OCI-LY1 (cell line): Measurements from ENCODE around the gene SETDB1.

ENCODE experiments used
- EZH2 ChIP-seq: fragments of 200-600 bp; sonication (generic), shearing (Covaris generic); IDR thresholded peaks from 2 replicates; pipeline ENCODE4 v1.8.0; 2017; ENCODE audit warnings: borderline replicate concordance, mixed run types, mild to moderate bottlenecking, antibody characterized with exemption, low read length, moderate library complexity, mixed read lengths
- TF ChIP-seq, protein P1 (sequence below): fragments of 200-600 bp; sonication (generic), shearing (Covaris generic); IDR thresholded peaks from 2 replicates; pipeline ENCODE4 v1.5.1; 2017; ENCODE audit warnings: mild to moderate bottlenecking, antibody characterized with exemption, low read length, moderate library complexity, mixed read lengths

DNA sequence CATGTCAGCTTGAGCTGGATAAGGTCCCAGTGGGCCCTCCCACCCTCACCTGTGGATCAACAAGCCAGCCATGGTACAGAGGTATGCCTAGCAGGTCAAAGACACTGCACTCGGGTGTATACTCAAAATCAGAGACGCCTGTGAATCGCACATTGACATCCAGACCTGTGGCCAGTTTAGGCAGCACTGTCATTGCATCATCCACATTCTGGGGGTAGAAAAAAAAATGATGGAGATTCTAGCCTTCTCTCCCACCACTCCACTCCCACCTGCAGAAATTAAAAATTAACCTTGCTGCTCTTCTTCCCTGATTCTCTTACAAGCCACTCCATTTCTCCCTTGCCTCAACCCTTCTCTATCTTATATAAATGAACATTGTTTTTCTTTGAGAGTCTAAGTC, 74.2 kb downstream of the SETDB1 start:
- TF ChIP-seq, protein P1, sequence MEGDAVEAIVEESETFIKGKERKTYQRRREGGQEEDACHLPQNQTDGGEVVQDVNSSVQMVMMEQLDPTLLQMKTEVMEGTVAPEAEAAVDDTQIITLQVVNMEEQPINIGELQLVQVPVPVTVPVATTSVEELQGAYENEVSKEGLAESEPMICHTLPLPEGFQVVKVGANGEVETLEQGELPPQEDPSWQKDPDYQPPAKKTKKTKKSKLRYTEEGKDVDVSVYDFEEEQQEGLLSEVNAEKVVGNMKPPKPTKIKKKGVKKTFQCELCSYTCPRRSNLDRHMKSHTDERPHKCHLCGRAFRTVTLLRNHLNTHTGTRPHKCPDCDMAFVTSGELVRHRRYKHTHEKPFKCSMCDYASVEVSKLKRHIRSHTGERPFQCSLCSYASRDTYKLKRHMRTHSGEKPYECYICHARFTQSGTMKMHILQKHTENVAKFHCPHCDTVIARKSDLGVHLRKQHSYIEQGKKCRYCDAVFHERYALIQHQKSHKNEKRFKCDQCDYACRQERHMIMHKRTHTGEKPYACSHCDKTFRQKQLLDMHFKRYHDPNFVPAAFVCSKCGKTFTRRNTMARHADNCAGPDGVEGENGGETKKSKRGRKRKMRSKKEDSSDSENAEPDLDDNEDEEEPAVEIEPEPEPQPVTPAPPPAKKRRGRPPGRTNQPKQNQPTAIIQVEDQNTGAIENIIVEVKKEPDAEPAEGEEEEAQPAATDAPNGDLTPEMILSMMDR: no peak
- TF ChIP-seq EZH2: no peak
